Activated naive CD4-positive, alpha-beta T cell (primary cell): ENCODE measurements around the gene MAS1.
"Not testable (repeated sequence)": the region's sequence is repeated elsewhere in the genome, so short reads cannot be mapped to it uniquely, and the experiment has no call there.

Experiments
- DNase-seq, 4 experiments: peaks; one replicate each; lab custom pipeline; 2025; lab: John Stamatoyannopoulos, UW

The MAS1 gene

DNA sequence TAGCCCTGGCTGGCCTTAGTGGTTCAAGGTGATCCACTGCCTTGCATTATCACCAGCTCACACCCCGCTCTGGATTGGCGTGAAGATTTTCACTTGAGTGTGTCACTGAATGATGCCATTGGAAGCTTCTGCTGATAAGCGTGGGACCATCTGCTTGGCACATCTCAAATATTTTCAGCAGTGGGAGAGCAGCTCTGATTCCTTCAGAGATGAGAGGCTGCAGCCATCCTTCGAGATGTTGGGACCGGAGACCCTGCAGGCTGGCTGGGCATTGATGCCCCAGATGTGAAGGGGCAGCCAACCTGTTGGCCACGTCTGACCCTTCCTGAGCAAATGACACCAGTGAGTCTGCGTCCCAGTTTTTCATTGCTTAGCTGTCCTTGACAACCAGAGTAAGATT is at the start of gene MAS1:
MAS1 (plus strand) TSS at position 197 of the 400 bp plus-strand sequence. CDS start 15,968 bp downstream, outside the sequence.
- no peak for DNase-seq

DNA sequence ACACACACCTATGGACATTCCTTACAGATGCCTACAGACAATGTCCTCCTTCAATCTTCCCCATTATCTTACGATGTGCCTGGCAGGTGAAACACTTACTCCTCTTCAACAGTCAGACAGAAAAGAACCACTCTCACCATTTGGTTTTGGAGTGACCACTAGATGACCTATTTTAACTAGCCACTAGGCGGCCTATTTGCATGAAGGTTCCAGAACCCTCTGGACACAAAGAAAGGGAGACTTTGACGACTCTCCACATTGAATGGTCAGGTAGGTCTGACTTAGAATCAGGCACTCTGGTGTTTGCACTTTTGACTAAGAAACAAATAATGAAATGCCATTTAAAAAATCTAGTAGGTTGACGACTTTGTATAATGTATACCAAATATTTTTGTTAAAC is 48.8 kb upstream of the MAS1 start:
- no peak for DNase-seq

DNA sequence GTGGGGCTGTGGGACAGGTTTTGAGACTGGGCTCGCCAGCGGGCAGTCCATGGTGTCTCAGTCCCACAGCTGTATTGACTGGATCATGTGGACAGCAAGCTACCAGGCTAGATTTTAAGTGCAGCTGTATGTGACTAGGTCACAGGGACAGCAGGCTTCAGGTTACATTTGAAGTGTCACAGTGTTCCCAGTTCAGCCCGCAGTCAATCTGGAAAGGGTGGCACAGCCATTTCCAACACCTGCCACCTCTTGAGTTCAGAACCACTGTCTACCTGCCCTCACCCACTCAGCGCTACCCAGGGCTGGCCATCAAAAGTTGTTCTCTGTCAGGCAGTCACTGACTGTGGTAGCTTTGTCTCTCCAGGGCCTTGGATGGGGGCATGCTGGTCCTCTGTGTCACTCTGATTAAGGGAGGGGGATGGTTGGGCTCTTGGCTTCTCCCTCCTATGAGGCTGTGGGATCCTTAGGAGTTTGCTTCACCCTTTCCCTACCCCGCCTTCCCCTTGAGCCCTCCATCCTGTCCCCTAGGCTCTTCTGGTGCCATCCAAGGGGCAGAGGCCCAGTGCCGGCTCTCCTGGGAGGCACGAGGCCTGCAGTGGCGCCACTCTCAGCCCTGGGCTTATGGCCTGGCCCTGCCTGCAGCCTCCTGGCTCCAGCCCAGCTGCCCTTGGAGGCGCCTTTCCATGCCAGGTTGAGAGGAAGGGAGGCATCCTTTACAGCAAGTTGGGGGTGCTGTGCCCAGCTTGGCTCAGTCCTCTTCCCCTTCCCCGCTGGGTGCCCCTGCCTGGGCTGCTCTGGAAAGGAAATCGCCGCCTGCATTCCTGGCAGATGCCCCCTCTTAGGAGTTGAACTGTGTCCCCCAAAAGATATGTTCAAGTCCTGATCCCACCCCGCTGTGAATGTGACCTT is 45.8 kb upstream of the MAS1 start:
- no peak for DNase-seq

DNA sequence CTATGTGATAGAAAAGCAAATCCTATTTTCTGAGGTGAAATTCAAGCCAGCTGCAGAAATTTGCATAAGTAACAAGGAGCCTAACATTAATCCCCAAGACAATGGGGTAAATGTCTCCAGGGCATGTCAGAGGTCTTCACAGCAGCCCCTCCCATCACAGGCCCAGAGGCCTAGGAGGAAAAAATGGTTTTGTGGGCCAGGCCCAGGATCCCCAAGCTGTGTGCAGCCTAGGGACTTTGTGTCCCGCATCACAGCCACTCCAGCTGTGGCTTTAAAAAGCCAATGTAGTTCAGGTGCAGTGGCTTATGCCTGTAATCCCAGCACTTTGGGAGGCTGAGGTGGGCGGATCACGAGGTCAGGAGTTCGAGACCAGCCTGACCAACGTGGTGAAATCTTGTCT is 42.2 kb upstream of the MAS1 start:
- DNase-seq, result not testable (repeated sequence)

DNA sequence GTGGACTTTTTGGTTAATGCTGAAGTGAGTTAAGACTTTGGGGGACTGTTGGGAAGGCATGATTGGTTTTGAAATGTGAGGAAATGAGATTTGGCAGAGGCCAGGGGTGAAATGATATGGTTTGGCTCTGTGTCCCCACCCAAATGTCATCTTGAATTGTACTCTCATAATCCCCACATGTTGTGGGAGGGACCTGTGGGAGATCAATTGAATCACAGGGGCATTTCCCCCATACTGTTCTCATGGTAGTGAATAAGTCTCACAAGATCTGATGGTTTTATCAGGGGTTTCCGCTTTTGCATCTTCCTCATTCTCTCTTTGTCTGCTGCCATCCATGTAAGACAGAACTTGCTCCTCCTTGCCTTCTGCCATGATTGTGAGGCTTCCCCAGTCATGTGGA is 40.9 kb upstream of the MAS1 start:
- DNase-seq, result not testable (repeated sequence)

DNA sequence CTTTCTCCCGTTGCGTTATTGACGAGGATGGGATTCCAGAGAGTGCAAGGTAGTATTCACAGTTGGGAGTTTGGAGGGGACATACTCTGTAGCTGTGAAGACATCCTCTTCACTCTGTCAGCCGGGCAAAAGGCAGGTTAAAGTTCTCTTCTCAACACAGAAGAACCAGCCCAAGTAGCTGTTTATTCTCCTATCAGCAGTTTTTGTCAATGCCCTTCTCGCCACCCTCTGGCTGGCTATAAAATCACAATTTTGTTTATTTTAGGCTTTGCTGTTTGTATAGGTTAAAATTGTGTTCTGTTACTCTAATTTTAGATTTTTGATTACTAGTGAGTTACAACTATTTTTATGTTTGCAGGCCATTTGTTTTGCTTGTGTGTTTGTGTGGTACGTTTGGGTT is 37.9 kb upstream of the MAS1 start:
- DNase-seq, result no peak

DNA sequence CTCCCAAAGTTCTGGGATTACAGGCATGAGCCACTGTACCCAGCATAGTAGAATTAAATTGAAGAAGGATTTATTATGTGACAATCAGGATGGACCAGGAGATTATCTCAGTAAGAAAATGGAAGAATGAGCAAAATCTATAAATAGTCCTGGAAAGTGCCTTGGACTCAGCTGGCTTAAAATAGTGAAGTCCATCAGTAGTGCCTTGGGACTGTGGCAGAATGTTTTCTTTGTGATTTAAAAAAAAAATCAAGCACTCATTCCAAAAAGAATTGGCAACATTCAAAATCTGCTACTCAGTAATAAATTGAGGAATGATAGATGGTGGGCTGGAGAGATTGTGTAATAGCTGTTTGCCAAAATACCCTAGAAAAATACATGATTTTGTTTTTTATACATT is 37.0 kb upstream of the MAS1 start:
- no peak for DNase-seq

DNA sequence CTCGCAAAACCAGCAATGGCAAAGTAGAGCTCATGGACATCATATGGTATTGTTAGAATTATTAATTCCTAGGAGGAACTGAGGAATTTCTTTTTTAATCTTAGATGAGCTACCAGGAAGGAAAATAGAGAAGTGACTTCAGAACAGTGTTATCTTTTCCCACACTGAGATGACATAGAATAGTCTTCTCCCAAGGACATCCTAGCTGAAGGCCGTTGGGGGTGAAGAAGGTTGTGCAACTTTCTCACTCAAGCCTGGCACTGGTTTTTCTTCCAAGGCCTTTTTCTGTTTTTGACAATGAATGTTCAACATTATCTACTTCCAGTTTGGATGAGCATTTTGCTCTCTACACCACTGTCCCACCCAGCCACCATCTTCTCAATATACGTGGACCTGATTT is 35.8 kb upstream of the MAS1 start:
- no peak for DNase-seq

DNA sequence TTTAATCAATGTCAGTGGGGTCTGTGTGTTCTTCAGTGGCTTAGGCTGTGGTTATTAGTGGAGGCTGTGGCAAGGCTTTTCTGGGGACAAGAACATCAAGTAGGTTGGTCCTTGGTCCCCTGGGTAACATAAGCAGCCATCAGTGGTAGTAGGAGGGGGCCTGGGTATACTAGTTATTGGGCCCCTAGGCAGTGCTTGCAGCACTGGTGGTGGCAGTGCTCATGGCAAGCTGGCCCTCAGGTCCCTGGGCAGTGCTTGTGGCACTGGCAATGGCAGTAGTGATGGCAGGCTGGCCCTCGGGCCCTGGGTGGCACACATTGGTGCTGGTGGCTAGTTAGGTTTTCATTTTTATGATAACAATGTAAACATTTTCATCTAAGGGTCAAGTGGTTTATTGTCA is 32.5 kb upstream of the MAS1 start:
- DNase-seq, result no peak

DNA sequence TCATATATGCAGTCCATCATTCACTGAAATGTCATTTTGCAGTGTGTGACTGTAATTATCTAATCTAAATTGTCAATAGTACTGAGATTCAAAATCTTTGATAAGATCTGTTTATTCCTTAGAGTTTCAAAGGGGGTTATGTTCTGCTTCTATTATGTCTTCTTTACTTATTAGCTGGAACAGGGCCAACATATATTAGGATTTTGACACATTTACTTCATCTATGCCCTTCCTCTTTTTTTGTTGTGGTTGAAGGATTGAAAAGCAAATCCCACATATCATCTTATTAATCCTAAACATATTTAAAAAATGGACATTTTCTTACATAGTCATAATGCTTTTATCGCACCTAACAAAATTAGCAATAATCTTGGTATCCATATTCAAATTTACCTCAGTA is 30.3 kb upstream of the MAS1 start:
- no peak for DNase-seq

DNA sequence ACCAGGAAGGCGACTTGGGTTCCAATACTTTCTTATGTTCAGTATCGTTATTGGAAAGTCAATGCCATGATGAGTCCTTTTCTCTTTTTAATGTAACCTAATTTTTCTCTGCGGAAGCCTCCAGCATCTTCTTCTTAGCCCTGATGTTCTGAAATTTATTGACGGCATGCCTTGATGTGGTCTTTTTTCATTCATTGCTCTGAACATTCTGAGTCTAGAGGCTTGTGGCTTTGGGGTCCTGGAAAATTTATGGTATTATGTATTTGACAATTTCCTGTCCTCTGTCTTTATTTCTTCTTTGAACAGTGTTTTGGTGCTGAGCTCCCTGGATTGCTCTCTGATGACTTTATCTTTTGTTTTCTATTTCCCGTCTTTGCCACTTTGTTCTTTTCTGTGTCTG is 28.7 kb upstream of the MAS1 start:
- DNase-seq, result no peak

DNA sequence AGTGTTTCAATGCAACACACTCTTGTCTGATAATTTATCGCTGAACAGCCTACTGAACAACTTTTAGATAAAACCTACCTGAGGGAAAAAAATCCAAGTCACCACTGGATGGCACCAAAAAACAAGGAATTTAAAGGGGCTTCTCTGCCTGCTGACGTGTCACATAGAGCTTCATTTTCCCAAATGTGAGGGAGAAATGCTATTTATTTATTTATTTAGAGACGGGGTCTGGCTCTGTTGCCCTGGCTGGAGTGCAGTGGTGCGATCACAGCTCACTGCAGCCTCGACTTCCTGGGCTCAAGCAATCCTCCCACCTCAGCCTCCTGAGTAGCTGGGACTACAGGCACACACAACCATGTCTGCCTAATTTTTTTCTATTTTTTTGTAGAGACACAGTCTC is 27.4 kb upstream of the MAS1 start:
- not testable (repeated sequence) for DNase-seq

DNA sequence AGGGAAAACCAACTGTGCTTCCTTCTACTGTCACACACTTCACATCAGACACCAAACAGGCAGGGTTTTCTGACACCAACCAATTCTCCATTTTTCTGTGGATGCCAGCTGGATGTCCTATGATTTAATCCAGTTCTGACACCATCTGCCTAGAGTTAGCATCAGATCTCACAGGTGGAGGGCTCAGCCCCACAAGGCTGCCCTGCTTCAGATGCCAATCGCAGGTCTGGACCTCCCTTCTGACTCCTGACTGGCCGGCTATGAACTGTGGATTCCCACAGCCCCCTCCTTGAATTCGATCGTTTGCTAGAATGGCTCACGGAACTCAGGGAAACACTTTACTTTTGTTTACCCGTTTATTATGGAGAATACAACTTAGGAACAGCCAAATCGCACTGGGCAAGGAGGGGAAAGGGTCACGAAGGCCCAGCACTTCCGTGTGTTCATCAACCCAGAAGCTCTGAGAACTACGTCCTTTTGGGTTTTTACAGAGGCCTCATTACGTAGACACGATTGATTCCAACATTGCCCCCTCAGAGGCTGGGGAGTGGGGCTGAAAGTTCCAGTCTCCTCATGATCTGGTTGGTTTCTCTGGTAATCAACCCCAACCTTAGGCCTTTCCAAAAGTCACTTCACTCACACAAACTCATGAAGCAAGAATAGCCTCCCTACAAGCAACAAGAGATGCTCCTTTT is 25.4 kb upstream of the MAS1 start:
- DNase-seq, result no peak

DNA sequence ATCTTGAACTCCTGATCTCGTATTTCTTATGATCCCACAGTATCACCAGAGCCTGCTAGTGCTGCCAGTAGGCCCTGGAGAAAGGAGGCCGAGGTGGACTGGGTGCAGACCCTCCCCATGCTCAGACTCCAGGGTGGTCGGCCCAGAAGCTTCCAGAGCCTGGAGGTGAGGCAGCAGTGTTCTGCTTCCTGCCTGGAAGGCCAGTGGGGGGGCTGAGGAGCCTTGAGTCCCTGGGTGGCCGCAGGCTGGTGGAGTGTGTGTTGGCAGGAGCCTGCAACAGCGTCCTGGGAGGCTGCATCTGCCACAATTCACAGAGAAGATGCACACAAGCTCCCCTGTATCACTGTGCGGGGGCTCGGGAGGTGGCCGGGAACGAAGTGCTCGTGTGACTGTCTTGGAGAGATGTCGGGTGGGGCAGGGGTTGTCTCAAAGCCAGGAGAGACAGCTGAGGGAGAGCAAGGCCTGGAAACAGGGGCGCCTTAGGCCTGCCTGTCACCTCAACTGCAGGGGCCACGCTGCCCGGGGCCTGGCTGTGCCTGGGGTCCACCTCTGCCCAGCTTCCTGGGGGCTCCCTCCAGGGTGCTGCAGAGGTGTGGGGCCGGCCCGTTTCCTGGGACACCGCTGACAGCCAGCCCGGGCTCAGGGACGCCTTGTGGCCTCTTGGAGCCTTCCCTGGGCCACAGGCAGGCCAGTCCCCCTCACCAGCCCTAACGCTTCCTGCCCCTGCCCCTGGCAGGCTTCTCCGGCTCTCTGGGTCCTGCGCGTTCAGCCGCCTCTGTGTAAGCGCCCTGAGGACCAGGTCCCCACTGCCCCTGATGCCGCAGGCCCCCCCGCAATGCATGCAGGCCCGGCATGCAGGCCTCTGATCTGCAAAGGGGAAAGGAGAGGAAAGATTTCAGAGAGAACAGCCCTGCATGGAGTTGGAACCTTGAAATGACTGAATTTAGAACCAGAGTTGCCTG is 24.2 kb upstream of the MAS1 start:
- DNase-seq, result no peak

DNA sequence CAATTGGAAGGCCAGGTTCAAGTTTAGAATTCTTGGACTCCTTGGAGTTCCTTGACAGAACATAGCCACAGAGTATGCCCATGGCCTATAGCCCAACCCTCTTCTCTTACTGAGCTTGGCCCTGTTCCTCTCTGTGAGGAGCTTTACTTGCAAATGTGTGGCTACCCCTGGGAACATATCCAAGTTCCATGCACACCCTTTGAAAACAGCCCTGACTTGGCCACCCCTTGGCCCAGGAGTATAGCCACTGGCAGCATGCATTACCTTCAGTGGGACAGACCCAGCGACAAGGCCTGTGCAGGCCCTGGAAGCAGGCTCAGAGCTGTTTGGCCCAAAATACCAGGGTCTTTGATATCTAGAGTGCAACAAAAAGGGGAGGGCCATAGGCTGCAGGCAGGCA is 19.5 kb upstream of the MAS1 start:
- no peak for DNase-seq

DNA sequence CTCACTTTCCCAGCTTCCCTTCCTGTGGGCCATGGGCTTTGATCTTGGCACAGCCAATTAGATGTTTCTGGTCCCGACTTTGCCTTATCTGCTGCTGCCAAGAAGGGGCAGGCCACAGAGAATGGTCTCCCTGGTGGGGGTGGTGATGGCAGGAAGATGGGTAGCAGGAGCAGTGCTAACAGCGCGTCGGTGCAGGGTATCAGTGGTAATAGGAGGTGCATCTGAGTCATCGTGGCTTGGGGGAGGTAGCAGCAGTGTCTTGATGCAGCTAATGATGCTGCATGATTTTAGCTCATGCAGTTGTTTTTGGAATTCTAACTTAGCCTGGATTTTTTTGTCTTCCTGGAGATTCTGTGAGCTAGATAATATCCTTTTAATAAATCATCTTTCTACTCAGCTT is 18.9 kb upstream of the MAS1 start:
- no peak for DNase-seq

DNA sequence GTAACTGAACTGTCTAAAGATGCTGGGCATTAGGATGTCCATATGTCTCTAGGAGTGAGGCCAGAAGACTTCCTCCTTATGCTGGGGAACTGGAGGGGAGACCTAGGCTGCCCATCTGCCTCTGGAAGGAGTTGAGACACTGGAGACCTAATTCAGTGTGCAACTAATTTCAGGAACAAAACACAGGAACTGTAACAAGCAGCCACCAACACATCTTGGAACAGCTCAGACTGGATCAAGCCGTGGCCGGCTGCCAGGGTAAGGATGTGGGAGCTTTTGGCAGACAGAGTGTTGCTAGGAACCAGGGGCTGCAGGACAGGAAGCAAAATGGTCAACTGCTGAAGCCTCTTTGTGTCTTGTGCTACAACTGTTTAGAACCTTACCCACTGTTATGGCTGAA is 16.4 kb upstream of the MAS1 start:
- no peak for DNase-seq

DNA sequence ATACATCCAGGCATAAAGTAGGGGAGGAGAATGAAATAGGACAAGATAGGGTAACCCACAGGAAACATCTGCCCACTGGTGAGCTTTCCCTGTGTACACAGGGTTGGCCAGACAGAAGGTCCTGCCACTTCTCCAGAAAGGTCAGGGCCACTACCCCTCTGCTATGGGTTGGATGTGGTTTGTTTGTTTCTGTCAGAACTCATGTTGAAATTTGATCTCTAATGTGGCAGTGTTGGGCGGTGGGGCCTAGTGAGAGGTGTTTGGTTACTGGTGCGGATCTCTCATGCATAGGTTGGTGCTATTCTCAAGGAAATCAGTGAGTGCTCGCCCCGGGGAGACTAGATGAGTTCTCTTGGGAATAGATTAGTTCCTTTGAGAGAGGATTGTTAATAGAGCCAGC is 15.6 kb upstream of the MAS1 start:
- no peak for DNase-seq

DNA sequence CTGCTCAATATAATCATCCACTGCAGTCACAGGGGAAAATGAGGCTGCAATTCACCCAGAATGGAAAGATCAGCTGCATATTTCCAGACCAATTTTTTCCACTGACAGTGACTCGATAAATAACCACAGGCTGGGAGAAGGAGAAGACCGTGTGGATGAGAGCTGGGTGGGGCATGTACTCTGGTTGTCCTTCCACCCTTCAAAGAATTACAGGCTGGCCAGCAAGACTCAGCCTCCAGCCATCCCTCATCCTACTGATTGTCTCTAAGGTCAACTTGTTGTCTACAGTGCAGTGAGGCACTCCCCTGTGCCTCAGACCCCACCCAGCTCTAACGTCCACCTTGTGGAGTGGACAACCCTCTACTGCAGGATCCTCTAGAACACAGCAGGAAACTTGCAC is 14.5 kb upstream of the MAS1 start:
- no peak for DNase-seq

DNA sequence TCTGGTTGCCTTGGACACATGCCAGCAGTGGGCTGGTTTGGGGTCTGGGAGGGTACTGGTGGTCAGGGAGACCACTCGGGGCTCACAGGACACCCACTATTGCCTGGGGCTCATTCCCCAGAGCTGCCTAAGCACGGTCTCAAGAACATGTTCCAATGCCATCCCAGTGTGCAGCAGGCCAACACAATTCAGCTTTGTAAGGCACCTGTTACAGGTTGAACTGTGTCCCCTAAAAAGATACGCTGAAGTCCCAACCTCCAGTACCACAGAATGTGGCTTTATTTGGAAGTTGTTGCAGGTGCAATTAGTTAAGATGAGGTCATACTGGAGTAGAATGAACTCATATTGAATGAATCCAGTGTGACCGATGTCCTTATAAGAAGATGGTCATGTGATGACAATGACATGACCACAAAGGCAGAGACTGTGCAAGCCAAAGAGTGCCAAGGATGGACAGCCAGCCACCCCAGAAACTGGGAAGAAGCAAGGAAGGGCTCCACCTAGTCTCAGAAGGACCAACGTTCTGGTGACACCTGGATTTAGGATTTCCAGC is 13.5 kb upstream of the MAS1 start:
- DNase-seq, result no peak

DNA sequence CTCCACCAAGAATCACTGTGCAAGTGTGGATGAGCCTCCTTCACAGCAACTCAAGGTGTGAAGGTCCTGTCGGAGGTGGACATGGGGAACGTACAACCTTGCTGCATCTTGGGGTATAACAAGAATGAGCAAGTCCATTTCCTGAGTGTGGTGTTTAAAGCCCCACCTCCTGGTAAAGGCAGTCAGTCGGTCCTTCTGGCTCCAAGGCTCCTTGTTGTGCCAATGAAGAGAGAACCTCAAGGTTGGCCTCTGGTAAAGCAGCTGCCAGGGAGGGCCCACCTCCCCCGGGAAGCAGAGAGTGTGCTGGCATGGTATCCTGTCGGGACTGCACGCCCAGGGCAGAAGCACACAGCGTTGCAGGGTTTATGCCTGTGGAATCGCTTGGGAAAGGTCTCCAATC is 12.4 kb upstream of the MAS1 start:
- no peak for DNase-seq

DNA sequence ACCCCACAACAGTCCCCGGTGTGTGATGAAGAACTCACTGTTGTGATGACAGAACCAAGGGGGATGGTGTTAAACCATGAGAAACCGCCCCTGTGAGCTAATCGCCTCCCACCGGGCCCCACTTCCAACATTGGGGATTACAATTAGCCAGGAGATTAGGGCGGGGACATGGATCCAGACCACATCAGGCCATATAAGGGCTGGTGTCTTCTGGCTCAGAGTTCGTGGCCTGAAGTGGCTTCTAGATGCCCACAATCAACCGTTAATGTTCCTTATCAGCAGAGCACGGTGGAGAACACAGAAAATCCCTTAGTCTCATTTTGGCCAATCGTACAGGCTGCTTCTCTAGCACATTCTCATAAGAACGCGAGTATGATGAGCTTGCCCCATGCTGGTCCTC is 10.9 kb upstream of the MAS1 start:
- no peak for DNase-seq
